HFF-Myc (cell line): ENCODE results near the gene SDHAF4.

Source experiments
- DNase-seq: peaks from one replicate; pipeline ENCODE4 v3.0.0-alpha.2; 2011; ENCODE audit warnings: low read depth; ENCODE audit errors: extremely low read depth
- H3K4me3 ChIP-seq: replicated peaks from 2 replicates; pipeline ENCODE4 v1.5.1; 2011; ENCODE audit warnings: low read depth, mild to moderate bottlenecking, control low read depth, low read length
- TF ChIP-seq, protein P1 (sequence below): IDR thresholded peaks from 2 replicates; pipeline ENCODE4 v1.5.1; 2012; ENCODE audit warnings: mild to moderate bottlenecking, low read depth, low read length, control low read depth; ENCODE audit errors: missing control alignments

Gene SDHAF4

DNA sequence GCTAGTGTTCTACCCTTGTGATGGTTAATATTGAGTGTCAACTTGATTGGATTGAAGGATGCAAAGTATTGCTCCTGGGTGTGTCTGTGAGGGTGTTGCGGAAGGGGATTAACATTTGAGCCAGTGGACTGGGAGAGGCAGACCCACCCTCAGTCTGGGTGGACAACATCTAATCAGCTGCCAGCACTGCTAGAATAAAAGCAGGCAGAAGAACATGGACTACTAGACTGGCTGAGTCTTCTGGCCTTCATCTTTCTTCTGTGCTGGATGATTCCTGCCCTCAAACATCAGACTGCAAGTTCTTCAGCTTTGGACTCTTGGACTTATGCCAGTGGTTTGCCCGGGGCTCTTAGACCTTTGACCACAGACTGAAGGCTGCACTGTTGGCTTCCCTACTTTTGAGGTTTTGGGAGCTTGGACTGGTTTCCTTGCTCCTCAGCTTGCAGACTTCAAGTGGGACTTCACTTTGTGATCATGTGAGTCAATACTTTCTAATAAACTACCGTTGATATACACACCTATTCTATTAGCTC, 50.1 kb downstream of the SDHAF4 start:
- TF ChIP-seq, protein P1, sequence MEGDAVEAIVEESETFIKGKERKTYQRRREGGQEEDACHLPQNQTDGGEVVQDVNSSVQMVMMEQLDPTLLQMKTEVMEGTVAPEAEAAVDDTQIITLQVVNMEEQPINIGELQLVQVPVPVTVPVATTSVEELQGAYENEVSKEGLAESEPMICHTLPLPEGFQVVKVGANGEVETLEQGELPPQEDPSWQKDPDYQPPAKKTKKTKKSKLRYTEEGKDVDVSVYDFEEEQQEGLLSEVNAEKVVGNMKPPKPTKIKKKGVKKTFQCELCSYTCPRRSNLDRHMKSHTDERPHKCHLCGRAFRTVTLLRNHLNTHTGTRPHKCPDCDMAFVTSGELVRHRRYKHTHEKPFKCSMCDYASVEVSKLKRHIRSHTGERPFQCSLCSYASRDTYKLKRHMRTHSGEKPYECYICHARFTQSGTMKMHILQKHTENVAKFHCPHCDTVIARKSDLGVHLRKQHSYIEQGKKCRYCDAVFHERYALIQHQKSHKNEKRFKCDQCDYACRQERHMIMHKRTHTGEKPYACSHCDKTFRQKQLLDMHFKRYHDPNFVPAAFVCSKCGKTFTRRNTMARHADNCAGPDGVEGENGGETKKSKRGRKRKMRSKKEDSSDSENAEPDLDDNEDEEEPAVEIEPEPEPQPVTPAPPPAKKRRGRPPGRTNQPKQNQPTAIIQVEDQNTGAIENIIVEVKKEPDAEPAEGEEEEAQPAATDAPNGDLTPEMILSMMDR = no peak
- DNase-seq = no peak

DNA sequence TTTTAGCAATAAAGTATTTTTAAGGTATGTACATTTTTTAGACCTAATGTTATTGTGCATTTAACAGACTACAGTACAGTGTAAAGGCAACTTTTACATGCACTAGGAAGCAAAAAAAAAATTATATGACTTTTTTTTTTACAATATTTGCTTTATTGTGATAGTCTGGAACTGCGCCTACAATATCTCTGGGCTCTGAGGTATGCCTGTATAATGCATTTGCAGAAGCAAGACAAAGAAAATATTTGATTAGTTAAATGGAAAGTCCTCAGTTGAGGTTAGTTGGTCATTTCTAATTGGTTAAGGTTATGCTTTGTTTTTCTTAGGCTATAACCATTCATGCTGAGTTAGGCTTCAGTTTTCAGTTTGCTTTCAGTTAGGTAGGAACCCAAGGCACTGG, 54.0 kb downstream of the SDHAF4 start:
- TF ChIP-seq, protein P1 = no peak
- DNase-seq = no peak
- H3K4me3 ChIP-seq = no peak overlapping the region

More for the DNA sequence above, 50.1 kb downstream of the SDHAF4 start:
- no peak overlapping the region for H3K4me3 ChIP-seq

DNA sequence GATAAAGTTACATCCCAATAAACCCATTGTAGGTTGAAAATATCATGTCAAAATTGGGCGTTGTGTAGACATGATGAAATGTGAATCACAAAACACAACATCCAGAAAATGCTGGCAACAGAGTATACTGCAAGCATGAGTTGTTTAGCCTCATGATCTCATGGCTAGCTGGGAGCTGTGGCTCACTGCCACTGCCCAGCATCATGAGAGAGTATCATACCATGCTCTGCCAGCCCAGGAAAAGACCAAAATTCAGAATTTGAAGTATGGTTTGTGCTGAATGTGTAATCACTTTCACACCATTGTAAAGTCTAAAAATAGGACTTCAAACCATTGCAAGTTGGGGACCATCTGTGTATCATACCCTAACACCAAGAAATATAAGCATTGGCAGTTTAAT, 55.7 kb downstream of the SDHAF4 start:
- TF ChIP-seq, protein P1 = no peak
- DNase-seq = no peak
- no peak overlapping the region for H3K4me3 ChIP-seq

DNA sequence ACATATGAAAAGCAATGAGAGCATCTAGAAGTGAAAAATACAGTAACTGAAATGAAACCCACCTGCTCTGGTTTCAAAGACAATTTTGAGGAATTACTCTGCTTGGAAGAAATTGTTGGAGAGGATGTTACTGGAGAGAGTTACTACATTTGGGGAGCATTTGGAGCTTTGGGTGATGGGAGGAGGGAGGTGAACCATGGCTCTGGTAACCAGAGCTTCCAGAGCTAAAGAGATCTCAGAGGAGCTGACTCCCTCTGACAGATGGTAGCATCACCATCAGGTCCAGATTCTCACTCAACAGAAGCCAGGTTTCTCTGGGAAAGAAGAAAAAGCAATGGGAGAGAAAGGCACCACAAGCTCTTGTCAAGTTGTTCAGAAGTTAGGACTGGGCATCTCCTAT, 58.7 kb downstream of the SDHAF4 start:
- H3K4me3 ChIP-seq = no peak overlapping the region
- TF ChIP-seq, protein P1 = no peak
- DNase-seq = no peak

DNA sequence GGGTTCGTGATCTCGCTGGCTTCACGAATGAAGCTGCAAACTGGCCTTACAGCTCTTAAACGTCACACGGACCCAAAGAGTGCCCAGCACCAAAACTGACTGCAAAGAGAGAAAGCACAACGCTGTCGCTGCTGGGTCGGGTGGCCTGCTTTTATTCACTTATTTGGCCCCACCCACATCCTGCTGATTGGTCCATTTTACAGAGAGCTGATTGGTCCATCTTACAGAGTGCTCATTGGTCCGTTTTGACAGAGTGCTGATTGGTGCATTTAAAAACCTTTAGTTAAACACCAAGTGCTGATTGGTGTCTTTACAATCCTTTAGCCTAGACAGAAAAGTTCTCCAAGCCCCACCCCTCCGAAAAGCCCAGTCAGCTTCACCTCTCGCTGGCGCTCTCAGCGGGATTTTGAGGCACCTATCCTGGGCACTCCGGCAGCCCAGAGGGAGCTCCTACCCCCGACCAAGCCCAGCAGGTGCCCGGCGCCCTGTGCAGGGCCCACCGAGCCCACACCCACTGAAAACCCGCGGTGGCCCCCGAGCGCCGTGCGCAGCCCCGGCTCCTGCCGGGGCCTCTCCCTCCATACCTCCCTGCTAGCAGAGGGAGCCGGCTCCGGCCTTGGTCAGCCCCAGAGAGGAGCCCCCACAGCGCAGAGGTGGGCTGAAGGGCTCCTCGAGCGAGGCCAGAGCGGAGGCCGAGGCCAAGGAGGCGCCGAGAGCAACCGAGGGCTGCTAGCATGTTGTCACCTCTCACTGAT, 60.9 kb downstream of the SDHAF4 start:
- no peak for DNase-seq
- H3K4me3 ChIP-seq = no peak overlapping the region
- TF ChIP-seq, protein P1 = no peak

DNA sequence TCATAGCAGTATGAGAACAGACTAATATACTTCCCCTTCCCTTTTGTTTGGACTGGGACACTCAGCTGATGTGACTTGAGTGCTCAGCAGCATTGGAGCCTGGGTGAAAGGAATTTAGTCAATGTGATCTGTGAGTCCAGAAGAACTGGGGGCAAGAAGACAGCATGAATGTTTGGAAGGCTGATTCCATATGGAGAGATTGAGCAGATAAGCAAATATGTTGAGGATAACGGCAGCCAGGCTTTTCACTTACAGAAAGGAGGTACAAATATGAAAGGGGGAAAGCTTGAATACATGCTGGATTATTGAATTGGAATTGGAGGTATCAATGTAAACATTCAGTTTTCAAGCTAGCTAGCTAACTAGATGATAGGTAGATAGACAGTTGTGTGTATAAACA, 63.2 kb downstream of the SDHAF4 start:
- no peak overlapping the region for H3K4me3 ChIP-seq
- TF ChIP-seq, protein P1 = no peak
- no peak for DNase-seq
